ENCODE results near the gene LAMA2. TPM values are rescaled to one million over a fixed set of nuclear protein-coding genes. Genes with fewer than 3 reads are reported as not detected.

LAMA2 gene
- polyA plus RNA-seq, 1 of the 3 experiments (the other 2 are of a cell fraction) = 0.92 TPM

GRCh38 chr6:128964771-128965170, 81.8 kb downstream of the LAMA2 start:
- no peaks in the 10 kb centered on the region for H4K20me1 ChIP-seq (ENCODE audit: insufficient read depth)
- H3K4me3 ChIP-seq (ENCODE audit: low read depth in 2 of 2, low read length in 1 of 2) = no peak overlapping the region
- no peaks in the 10 kb centered on the region for H3K79me2 ChIP-seq (ENCODE audit: insufficient read depth)
- no peak for TF ChIP-seq CHD2 (IDR thresholded peaks at IDR 0.05; ENCODE audit: low read length, partially characterized antibody)
- no peak for TF ChIP-seq TAF1 (IDR thresholded peaks at IDR 0.05; ENCODE audit: borderline replicate concordance, low read depth, low read length)
- H3K27me3 ChIP-seq (ENCODE audit: insufficient read depth) = no peaks in the 10 kb centered on the region
- no peak overlapping the region for H3K4me2 ChIP-seq
- H3K9me2 ChIP-seq = no peaks in the 10 kb centered on the region
- no peak overlapping the region for H2AFZ ChIP-seq (ENCODE audit: low read depth)
- H3K9ac ChIP-seq = no peak overlapping the region
- no peaks in the 10 kb centered on the region for H3K9me3 ChIP-seq
- H3K27ac ChIP-seq (ENCODE audit: low read depth in 2 of 2, low read length in 1 of 2) = no peak overlapping the region
- ChIA-PET POLR2A (no interaction called here), CTCF (no interaction called here)
- H3F3A ChIP-seq (replicated peaks; ENCODE audit: insufficient read depth) = no peaks in the 10 kb centered on the region
- no peaks in the 10 kb centered on the region for H3K36me3 ChIP-seq (replicated peaks in 1 of 2; ENCODE audit: control insufficient read depth in 1 of 2, insufficient read depth in 2 of 2, low read length in 1 of 2)
- no peaks in the 10 kb centered on the region; a peak in 1 of 4 replicates for H3K4me1 ChIP-seq (ENCODE audit: control insufficient read depth in 1 of 2, insufficient read depth in 2 of 2, low read depth in 1 of 2, low read length in 1 of 2)
- DNase-seq = no peak

GRCh38 chr6:128966934-128967333, 84.0 kb downstream of the LAMA2 start:
- H3K4me1 ChIP-seq (ENCODE audit: control insufficient read depth in 1 of 2, insufficient read depth in 2 of 2, low read depth in 1 of 2, low read length in 1 of 2) = no peaks in the 10 kb centered on the region; a peak in 1 of 4 replicates
- TF ChIP-seq RCOR1 (IDR thresholded peaks at IDR 0.05; ENCODE audit: low read length) (no peak), USF1 (IDR thresholded peaks at IDR 0.05; ENCODE audit: borderline replicate concordance, low read depth) (no peak), YY1 (IDR thresholded peaks at IDR 0.05; ENCODE audit: low read depth) (no peak), CTCF (IDR thresholded peaks at IDR 0.05) (no peak)
- H3F3A ChIP-seq (replicated peaks; ENCODE audit: insufficient read depth) = no peaks in the 10 kb centered on the region
- H4K20me1 ChIP-seq (ENCODE audit: insufficient read depth) = no peaks in the 10 kb centered on the region
- no peaks in the 10 kb centered on the region for H3K9me3 ChIP-seq
- no peak overlapping the region for H3K9ac ChIP-seq
- no peak overlapping the region for H3K27ac ChIP-seq (ENCODE audit: low read depth in 2 of 2, low read length in 1 of 2)
- no peak for DNase-seq
- ChIA-PET POLR2A (no interaction called here), CTCF (no interaction called here)
- H3K4me2 ChIP-seq = no peak overlapping the region
- 56% methylated on average over 1 of the region's 1 CpG for WGBS (ENCODE audit: low lambda C conversion rate)
- H3K36me3 ChIP-seq (replicated peaks in 1 of 2; ENCODE audit: control insufficient read depth in 1 of 2, insufficient read depth in 2 of 2, low read length in 1 of 2) = no peaks in the 10 kb centered on the region
- H3K27me3 ChIP-seq (ENCODE audit: insufficient read depth) = no peaks in the 10 kb centered on the region
- no peaks in the 10 kb centered on the region for H3K9me2 ChIP-seq
- no peaks in the 10 kb centered on the region for H3K79me2 ChIP-seq (ENCODE audit: insufficient read depth)
- H3K4me3 ChIP-seq (ENCODE audit: low read depth in 2 of 2, low read length in 1 of 2) = no peak overlapping the region
- no peak overlapping the region for H2AFZ ChIP-seq (ENCODE audit: low read depth)

GRCh38 chr6:128979071-128979470, 96.1 kb downstream of the LAMA2 start:
- H3K4me2 ChIP-seq = no peak overlapping the region
- H3K9ac ChIP-seq = no peak overlapping the region
- H3K9me2 ChIP-seq = no peaks in the 10 kb centered on the region
- H4K20me1 ChIP-seq (ENCODE audit: insufficient read depth) = no peaks in the 10 kb centered on the region
- WGBS (ENCODE audit: low lambda C conversion rate) = 1% methylated on average over 2 of the region's 2 CpGs
- H3K4me1 ChIP-seq (ENCODE audit: control insufficient read depth in 1 of 2, insufficient read depth in 2 of 2, low read depth in 1 of 2, low read length in 1 of 2) = no peaks in the 10 kb centered on the region
- ChIA-PET POLR2A (no interaction called here), CTCF (no interaction called here)
- H3K27ac ChIP-seq (ENCODE audit: low read depth in 2 of 2, low read length in 1 of 2) = no peak overlapping the region
- no peak overlapping the region for H2AFZ ChIP-seq (ENCODE audit: low read depth)
- no peaks in the 10 kb centered on the region for H3K9me3 ChIP-seq
- DNase-seq = no peak
- no peak overlapping the region for H3K4me3 ChIP-seq (ENCODE audit: low read depth in 2 of 2, low read length in 1 of 2)
- H3K36me3 ChIP-seq (replicated peaks in 1 of 2; ENCODE audit: control insufficient read depth in 1 of 2, insufficient read depth in 2 of 2, low read length in 1 of 2) = no peaks in the 10 kb centered on the region
- no peaks in the 10 kb centered on the region for H3F3A ChIP-seq (replicated peaks; ENCODE audit: insufficient read depth)
- H3K79me2 ChIP-seq (ENCODE audit: insufficient read depth) = no peaks in the 10 kb centered on the region
- H3K27me3 ChIP-seq (ENCODE audit: insufficient read depth) = no peaks in the 10 kb centered on the region
- TF ChIP-seq FOSL2 (IDR thresholded peaks at IDR 0.05; ENCODE audit: borderline replicate concordance, low read depth) = no peak
- TF ChIP-seq RFX5 (IDR thresholded peaks at IDR 0.05; ENCODE audit: low read length) = no peak
- TF ChIP-seq TAF1 (IDR thresholded peaks at IDR 0.05; ENCODE audit: borderline replicate concordance, low read depth, low read length) = no peak
- no peak for TF ChIP-seq EZH2phosphoT487 (IDR thresholded peaks at IDR 0.05; ENCODE audit: borderline replicate concordance, low read depth)

Measured in SK-N-SH (cell line).